ENCODE measurements around the gene ZNF593. TPM values are rescaled to one million over a fixed set of nuclear protein-coding genes. Genes with fewer than 3 reads are reported as not detected.

Gene ZNF593
- polyA plus RNA-seq, 1 of the 3 experiments (the other 2 are of a cell fraction), result 64.8 TPM

- no peak for DNase-seq
- TF ChIP-seq NFIC (IDR thresholded peaks at IDR 0.05; ENCODE audit: borderline replicate concordance) (no peak), RXRA (IDR thresholded peaks at IDR 0.05; ENCODE audit: borderline replicate concordance, low read depth) (no peak), GATA2 (CRISPR knock-in tag; IDR thresholded peaks at IDR 0.05) (no peak), EP300 (IDR thresholded peaks at IDR 0.05; ENCODE audit: borderline replicate concordance in 1 of 2, low read depth in 1 of 2, low read length in 1 of 2) (no peak), TCF12 (IDR thresholded peaks at IDR 0.05) (no peak), FOXM1 (IDR thresholded peaks at IDR 0.05; ENCODE audit: low read depth) (no peak), ZBTB33 (IDR thresholded peaks at IDR 0.05; ENCODE audit: borderline replicate concordance, low read depth) (no peak), YY1 (IDR thresholded peaks at IDR 0.05; ENCODE audit: low read depth) (no peak), TAF1 (IDR thresholded peaks at IDR 0.05; ENCODE audit: borderline replicate concordance, low read depth, low read length) (no peak), GABPA (IDR thresholded peaks at IDR 0.05; ENCODE audit: low read depth) (no peak), SMC3 (IDR thresholded peaks at IDR 0.05; ENCODE audit: low read depth, low read length) (no peak)
- Histone ChIP-seq H3K79me2 (ENCODE audit: insufficient read depth) (no peaks in the 10 kb centered on the region), H3K27ac (ENCODE audit: low read depth in 2 of 2, low read length in 1 of 2) (no peak within 1 kb of the TSS), H3K9ac (no peak within 1 kb of the TSS), H3K36me3 (replicated peaks in 1 of 2; ENCODE audit: control insufficient read depth in 1 of 2, insufficient read depth in 2 of 2, low read length in 1 of 2) (no peaks in the 10 kb centered on the region), H4K20me1 (ENCODE audit: insufficient read depth) (no peaks in the 10 kb centered on the region), H3K4me3 (ENCODE audit: low read depth in 2 of 2, low read length in 1 of 2) (no peak within 1 kb of the TSS), H3K4me2 (no peak within 1 kb of the TSS), H3K9me2 (no peaks in the 10 kb centered on the region), H3K4me1 (ENCODE audit: control insufficient read depth in 1 of 2, insufficient read depth in 2 of 2, low read depth in 1 of 2, low read length in 1 of 2) (no peaks in the 10 kb centered on the region; a peak in 1 of 4 replicates), H3K27me3 (ENCODE audit: insufficient read depth) (no peaks in the 10 kb centered on the region), H3F3A (replicated peaks; ENCODE audit: insufficient read depth) (peaks cover 8% of the 10 kb centered on the region), H3K9me3 (no peaks in the 10 kb centered on the region), H2AFZ (ENCODE audit: low read depth) (no peak within 1 kb of the TSS)
- CTCF ChIA-PET, result interaction anchor here (1.3 to 2.1 kb wide), 3 partner anchors 11 to 108 kb away, joined by 3 to 10 read pairs (median 5); partner anchors contain the start of gene CEP85
- POLR2A ChIA-PET, result no interaction called here
- WGBS (ENCODE audit: low lambda C conversion rate), result 93% methylated on average over 12 of the region's 21 CpGs
These were observed 7.5 kb downstream of the ZNF593 start, which contains the start of gene CNKSR1 for GRCh38 chr1:26177182-26177684. Gene CNKSR1 (plus strand): TSS chr1:26177491. CDS start chr1:26177548, 57 bp downstream.

- Histone ChIP-seq H3K9me2 (no peaks in the 10 kb centered on the region), H4K20me1 (ENCODE audit: insufficient read depth) (no peaks in the 10 kb centered on the region), H3K27ac (ENCODE audit: low read depth in 2 of 2, low read length in 1 of 2) (no peak overlapping the region), H3K27me3 (ENCODE audit: insufficient read depth) (no peaks in the 10 kb centered on the region), H3K4me3 (ENCODE audit: low read depth in 2 of 2, low read length in 1 of 2) (no peak overlapping the region), H3K79me2 (ENCODE audit: insufficient read depth) (no peaks in the 10 kb centered on the region), H3F3A (replicated peaks; ENCODE audit: insufficient read depth) (no peaks in the 10 kb centered on the region), H3K9ac (no peak overlapping the region), H3K9me3 (no peaks in the 10 kb centered on the region), H3K4me1 (ENCODE audit: control insufficient read depth in 1 of 2, insufficient read depth in 2 of 2, low read depth in 1 of 2, low read length in 1 of 2) (no peaks in the 10 kb centered on the region; a peak in 1 of 4 replicates), H2AFZ (ENCODE audit: low read depth) (no peak overlapping the region), H3K36me3 (replicated peaks in 1 of 2; ENCODE audit: control insufficient read depth in 1 of 2, insufficient read depth in 2 of 2, low read length in 1 of 2) (no peaks in the 10 kb centered on the region), H3K4me2 (no peak overlapping the region)
- 82% methylated on average over 2 of the region's 4 CpGs for WGBS (ENCODE audit: low lambda C conversion rate)
- DNase-seq, result no peak
- ChIA-PET POLR2A (no interaction called here), CTCF (interaction anchor here (0.7 to 3.5 kb wide), 2 partner anchors 11 to 144 kb away, joined by 4 to 17 read pairs; partner anchors contain the start of gene ZNF593)
- TF ChIP-seq MXI1 (IDR thresholded peaks at IDR 0.05; ENCODE audit: low read depth, low read length), result no peak
- no peak for TF ChIP-seq USF1 (IDR thresholded peaks at IDR 0.05; ENCODE audit: borderline replicate concordance, low read depth)
- TF ChIP-seq GABPA (IDR thresholded peaks at IDR 0.05; ENCODE audit: low read depth), result no peak
- no peak for TF ChIP-seq NRF1 (IDR thresholded peaks at IDR 0.05; ENCODE audit: low read depth, low read length)
- TF ChIP-seq SIN3A (IDR thresholded peaks at IDR 0.05; ENCODE audit: borderline replicate concordance, low read depth, low read length), result no peak
- TF ChIP-seq TCF12 (IDR thresholded peaks at IDR 0.05), result no peak
- no peak for TF ChIP-seq RFX5 (IDR thresholded peaks at IDR 0.05; ENCODE audit: low read length)
- TF ChIP-seq MAX (IDR thresholded peaks at IDR 0.05; ENCODE audit: low read depth), result no peak
- no peak for TF ChIP-seq EP300 (IDR thresholded peaks at IDR 0.05; ENCODE audit: borderline replicate concordance in 1 of 2, low read depth in 1 of 2, low read length in 1 of 2)
- no peak for TF ChIP-seq ELF1 (IDR thresholded peaks at IDR 0.05)
- no peak for TF ChIP-seq CHD2 (IDR thresholded peaks at IDR 0.05; ENCODE audit: low read length, partially characterized antibody)
- TF ChIP-seq IRF3 (IDR thresholded peaks at IDR 0.05; ENCODE audit: low read depth, low read length), result no peak
- TF ChIP-seq NFIC (IDR thresholded peaks at IDR 0.05; ENCODE audit: borderline replicate concordance), result no peak
These were observed 10.3 kb downstream of the ZNF593 start for GRCh38 chr1:26180010-26180506.

Data from SK-N-SH (cell line).